Measurements from ENCODE around the gene GSTO2.

The GSTO2 gene

DNA sequence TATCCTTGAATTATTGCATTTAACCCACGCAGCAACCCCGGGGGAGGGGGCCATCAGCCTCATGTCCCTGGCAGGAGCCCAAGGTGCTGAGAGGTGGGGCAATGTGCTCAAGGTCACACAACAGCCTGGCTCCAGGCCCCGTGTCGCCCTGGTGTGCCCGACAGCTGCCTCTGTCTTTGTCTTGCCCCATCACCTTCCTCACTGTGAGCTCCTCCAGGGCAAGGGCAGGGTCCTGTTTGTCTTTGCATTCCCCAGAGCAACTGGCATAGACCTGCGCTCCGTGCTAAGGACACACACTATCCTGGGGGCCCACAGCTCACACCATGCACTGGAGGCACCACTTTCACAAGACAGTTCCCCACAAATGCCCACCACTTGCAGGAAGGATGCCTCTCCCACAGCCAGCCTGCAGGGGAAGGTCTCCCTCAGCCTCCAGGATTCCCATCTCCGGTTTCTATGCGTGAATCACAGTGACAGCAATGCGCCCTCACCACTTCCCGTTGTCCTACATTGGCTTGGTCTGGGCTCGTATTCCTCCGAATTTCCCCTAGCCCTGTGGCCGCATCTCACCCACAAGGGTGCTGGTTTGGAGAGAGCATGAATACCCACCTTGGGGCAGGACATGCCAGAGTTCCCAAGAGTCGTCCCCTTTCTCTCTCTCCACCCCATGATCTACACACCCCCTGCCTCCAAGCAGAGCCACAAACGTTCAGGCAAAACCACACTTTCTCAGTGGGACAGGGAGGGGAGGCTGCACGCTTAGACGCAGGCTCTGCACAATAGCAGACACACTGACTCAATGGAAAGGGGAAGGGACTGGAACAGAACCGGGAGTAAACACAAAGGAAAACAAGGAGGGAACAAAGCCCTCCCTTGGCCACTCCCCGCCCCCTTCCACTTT is 59.0 kb downstream of the GSTO2 start:
- TF ChIP-seq, protein P1, sequence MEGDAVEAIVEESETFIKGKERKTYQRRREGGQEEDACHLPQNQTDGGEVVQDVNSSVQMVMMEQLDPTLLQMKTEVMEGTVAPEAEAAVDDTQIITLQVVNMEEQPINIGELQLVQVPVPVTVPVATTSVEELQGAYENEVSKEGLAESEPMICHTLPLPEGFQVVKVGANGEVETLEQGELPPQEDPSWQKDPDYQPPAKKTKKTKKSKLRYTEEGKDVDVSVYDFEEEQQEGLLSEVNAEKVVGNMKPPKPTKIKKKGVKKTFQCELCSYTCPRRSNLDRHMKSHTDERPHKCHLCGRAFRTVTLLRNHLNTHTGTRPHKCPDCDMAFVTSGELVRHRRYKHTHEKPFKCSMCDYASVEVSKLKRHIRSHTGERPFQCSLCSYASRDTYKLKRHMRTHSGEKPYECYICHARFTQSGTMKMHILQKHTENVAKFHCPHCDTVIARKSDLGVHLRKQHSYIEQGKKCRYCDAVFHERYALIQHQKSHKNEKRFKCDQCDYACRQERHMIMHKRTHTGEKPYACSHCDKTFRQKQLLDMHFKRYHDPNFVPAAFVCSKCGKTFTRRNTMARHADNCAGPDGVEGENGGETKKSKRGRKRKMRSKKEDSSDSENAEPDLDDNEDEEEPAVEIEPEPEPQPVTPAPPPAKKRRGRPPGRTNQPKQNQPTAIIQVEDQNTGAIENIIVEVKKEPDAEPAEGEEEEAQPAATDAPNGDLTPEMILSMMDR (IDR thresholded peaks at IDR 0.05; ENCODE audit: low read depth, low read length), result peak; percentile 6
- DNase-seq (ENCODE audit: extremely low read depth, low read depth), result no peak

GRCh38 chr10:104328646-104328895 is 59.6 kb downstream of the GSTO2 start:
- no peak for DNase-seq (ENCODE audit: extremely low read depth, low read depth)

DNA sequence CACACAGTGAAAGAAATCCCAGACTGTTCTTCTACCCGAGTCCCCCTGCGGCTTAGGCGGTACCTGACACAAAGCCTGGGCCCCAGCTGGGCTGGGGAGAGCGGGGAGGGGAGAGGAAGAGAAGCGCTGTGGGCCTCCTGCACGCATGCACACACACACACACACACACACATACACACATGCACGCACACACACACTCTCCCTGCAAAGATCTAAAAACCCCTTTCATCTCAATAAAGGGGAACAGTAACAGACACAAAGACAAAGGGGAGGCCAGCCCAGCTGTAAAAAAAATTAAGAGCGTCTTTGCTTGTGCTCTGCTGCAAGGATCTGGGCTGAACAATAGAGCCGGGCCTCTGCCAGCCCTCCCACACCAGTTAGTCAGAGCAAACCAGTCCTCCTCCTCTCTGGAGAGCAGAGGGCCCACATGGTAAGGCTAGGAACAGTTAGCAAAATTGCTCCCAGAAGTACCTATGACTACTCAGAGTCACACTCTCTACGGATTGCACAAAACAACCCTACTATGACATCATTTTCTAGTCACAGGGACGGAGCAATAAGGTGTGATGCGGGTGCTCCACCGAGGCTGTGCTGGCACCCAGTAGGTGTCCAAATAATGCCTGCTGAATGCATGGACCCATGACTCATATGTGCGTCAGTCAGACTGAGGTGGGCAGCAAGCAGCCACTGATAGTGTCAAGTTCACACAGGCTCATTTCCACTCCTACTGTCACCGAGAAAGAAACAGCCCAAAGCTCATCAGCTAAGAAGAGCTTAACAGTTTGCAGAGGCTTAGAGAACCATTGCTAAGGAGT is 60.1 kb downstream of the GSTO2 start:
- TF ChIP-seq, protein P1 (IDR thresholded peaks at IDR 0.05; ENCODE audit: low read depth, low read length), result no peak
- DNase-seq (ENCODE audit: extremely low read depth, low read depth), result no peak

More at GRCh38 chr10:104328646-104328895, 59.6 kb downstream of the GSTO2 start:
- TF ChIP-seq, protein P1 (IDR thresholded peaks at IDR 0.05; ENCODE audit: low read depth, low read length), result no peak

DNA sequence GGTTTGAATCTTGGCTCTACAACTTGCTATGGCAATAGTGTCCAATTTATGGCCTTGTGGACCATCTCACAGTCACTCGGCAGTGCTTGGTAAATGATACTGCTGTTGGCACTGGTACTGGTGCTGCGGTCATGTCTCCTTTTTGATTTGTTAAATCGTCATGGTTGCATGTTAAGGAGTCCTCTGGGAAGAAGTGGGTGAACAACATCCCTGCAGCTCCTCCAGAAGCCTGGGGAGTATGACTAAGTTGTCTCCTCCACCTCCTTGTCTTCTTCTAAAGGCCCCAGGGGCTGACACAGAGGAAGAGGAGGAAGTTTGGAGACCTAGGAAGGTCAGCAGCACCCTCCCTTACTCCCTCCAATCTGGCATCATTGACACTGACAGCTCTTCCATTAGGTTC is 60.8 kb downstream of the GSTO2 start:
- TF ChIP-seq, protein P1 (IDR thresholded peaks at IDR 0.05; ENCODE audit: low read depth, low read length), result no peak
- no peak for DNase-seq (ENCODE audit: extremely low read depth, low read depth)

DNA sequence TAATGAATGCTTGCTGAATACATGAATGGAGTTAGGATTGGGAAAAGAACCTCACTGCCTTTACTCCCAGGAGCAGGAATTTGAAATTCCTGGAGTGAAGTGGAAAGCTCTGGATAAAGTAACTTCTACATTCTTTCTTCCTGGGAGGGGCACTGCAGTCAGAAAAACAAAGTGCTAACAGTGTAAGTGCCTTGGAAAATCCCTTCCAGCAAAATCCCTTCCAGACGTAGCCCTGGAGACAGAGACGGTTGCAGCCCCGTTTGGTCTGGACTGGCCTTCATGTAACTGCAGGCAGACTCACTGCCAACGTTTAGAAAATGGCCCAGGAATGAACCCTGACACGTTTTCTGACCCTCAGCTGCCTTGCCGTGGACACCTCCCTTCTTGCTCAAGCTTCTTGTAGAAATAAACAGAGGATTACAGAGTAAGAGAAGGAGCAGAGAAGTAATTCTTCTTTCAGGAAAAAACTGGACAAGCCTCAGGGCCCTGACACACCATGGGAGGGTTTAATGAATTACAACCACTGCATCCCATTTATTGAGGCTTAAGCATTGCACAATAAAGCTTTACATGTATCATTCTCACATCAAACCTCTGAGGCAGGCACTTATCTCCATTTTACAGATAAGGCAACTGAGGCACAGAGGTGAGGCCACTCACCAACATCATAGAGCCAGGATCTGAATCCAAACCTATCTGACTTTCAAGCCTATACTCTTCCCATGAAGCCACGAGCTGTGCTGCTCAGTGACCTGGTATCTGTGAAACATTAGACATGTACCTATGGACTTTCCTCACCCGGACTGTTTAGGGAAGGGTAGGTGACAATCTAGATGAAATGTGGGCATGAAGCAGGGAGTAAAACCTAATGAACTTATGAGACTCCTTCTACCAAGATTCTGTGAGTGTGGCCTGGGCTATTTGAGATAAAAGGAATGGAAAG is 61.5 kb downstream of the GSTO2 start:
- TF ChIP-seq, protein P1 (IDR thresholded peaks at IDR 0.05; ENCODE audit: low read depth, low read length), result no peak
- peak; percentile 93 for DNase-seq (ENCODE audit: extremely low read depth, low read depth)

- TF ChIP-seq, protein P1 (IDR thresholded peaks at IDR 0.05; ENCODE audit: low read depth, low read length), result no peak
These were observed 62.3 kb downstream of the GSTO2 start for GRCh38 chr10:104331208-104331838.

More at GRCh38 chr10:104331208-104331838, 62.3 kb downstream of the GSTO2 start:
- DNase-seq (ENCODE audit: extremely low read depth, low read depth), result no peak

Measured in AG09319 (cell line).